ENCODE data around the gene XYLT2. TPM values are rescaled to one million over a fixed set of nuclear protein-coding genes. Genes with fewer than 3 reads are reported as not detected.

The XYLT2 gene
- total and polyA plus RNA-seq, 2 of the 13 experiments (the other 11 are each of a cell fraction or from before 2014, with no cell fraction given), result 17.0 to 22.1 TPM

GRCh38 chr17:50361561-50362480 is 15.9 kb downstream of the XYLT2 start (continued):
- TF ChIP-seq ZNF512 (CRISPR knock-in tag; IDR thresholded peaks at IDR 0.05), result no peak
- no peak; the same call in 1 of the 2 replicates for TF ChIP-seq SP4 (CRISPR knock-in tag; IDR thresholded peaks at IDR 0.05)
- 0 out of 2 replicates have a peak, but pooled peaks have one; percentile 28 for TF ChIP-seq HDAC2 (CRISPR knock-in tag; IDR thresholded peaks at IDR 0.05)
- TF ChIP-seq ZUFSP (CRISPR knock-in tag; IDR thresholded peaks at IDR 0.05; ENCODE audit: borderline replicate concordance), result no peak
- TF ChIP-seq PLRG1 (conservative IDR thresholded peaks at IDR 0.05), result no peak
- TF ChIP-seq NR1H2 (CRISPR knock-in tag; IDR thresholded peaks at IDR 0.05; ENCODE audit: borderline replicate concordance, low read depth), result no peak
- TF ChIP-seq ZEB1 (IDR thresholded peaks at IDR 0.05; ENCODE audit: insufficient replicate concordance, low read depth), result no peak
- no peak for TF ChIP-seq SP140L (CRISPR knock-in tag; IDR thresholded peaks at IDR 0.05; ENCODE audit: borderline replicate concordance)
- TF ChIP-seq ZNF672 (CRISPR knock-in tag; IDR thresholded peaks at IDR 0.05), result no peak
- no peak for TF ChIP-seq DNMT3B (CRISPR knock-in tag; conservative IDR thresholded peaks at IDR 0.05)
- TF ChIP-seq, protein P1, sequence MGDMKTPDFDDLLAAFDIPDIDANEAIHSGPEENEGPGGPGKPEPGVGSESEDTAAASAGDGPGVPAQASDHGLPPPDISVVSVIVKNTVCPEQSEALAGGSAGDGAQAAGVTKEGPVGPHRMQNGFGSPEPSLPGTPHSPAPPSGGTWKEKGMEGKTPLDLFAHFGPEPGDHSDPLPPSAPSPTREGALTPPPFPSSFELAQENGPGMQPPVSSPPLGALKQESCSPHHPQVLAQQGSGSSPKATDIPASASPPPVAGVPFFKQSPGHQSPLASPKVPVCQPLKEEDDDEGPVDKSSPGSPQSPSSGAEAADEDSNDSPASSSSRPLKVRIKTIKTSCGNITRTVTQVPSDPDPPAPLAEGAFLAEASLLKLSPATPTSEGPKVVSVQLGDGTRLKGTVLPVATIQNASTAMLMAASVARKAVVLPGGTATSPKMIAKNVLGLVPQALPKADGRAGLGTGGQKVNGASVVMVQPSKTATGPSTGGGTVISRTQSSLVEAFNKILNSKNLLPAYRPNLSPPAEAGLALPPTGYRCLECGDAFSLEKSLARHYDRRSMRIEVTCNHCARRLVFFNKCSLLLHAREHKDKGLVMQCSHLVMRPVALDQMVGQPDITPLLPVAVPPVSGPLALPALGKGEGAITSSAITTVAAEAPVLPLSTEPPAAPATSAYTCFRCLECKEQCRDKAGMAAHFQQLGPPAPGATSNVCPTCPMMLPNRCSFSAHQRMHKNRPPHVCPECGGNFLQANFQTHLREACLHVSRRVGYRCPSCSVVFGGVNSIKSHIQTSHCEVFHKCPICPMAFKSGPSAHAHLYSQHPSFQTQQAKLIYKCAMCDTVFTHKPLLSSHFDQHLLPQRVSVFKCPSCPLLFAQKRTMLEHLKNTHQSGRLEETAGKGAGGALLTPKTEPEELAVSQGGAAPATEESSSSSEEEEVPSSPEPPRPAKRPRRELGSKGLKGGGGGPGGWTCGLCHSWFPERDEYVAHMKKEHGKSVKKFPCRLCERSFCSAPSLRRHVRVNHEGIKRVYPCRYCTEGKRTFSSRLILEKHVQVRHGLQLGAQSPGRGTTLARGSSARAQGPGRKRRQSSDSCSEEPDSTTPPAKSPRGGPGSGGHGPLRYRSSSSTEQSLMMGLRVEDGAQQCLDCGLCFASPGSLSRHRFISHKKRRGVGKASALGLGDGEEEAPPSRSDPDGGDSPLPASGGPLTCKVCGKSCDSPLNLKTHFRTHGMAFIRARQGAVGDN (CRISPR knock-in tag; IDR thresholded peaks at IDR 0.05), result peak; percentile 37
- no peak for TF ChIP-seq GZF1 (CRISPR knock-in tag; IDR thresholded peaks at IDR 0.05)
- TF ChIP-seq ZNF329 (CRISPR knock-in tag; IDR thresholded peaks at IDR 0.05; ENCODE audit: low read depth), result no peak
- no peak for TF ChIP-seq ARID2 (CRISPR knock-in tag; IDR thresholded peaks at IDR 0.05; ENCODE audit: borderline replicate concordance)
- TF ChIP-seq FOXC1 (CRISPR knock-in tag; IDR thresholded peaks at IDR 0.05; ENCODE audit: borderline replicate concordance), result peak; percentile 69; the same call in 1 of the 2 replicates
- TF ChIP-seq, protein P2, sequence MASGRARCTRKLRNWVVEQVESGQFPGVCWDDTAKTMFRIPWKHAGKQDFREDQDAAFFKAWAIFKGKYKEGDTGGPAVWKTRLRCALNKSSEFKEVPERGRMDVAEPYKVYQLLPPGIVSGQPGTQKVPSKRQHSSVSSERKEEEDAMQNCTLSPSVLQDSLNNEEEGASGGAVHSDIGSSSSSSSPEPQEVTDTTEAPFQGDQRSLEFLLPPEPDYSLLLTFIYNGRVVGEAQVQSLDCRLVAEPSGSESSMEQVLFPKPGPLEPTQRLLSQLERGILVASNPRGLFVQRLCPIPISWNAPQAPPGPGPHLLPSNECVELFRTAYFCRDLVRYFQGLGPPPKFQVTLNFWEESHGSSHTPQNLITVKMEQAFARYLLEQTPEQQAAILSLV (CRISPR knock-in tag; IDR thresholded peaks at IDR 0.05; ENCODE audit: borderline replicate concordance), result peak; percentile 33; the same call in 1 of the 2 replicates
- TF ChIP-seq KLF15 (CRISPR knock-in tag; IDR thresholded peaks at IDR 0.05; ENCODE audit: borderline replicate concordance), result no peak
- no peak for TF ChIP-seq SMARCC2 (IDR thresholded peaks at IDR 0.05)
- TF ChIP-seq, protein P3, sequence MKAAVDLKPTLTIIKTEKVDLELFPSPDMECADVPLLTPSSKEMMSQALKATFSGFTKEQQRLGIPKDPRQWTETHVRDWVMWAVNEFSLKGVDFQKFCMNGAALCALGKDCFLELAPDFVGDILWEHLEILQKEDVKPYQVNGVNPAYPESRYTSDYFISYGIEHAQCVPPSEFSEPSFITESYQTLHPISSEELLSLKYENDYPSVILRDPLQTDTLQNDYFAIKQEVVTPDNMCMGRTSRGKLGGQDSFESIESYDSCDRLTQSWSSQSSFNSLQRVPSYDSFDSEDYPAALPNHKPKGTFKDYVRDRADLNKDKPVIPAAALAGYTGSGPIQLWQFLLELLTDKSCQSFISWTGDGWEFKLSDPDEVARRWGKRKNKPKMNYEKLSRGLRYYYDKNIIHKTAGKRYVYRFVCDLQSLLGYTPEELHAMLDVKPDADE (CRISPR knock-in tag; IDR thresholded peaks at IDR 0.05), result no peak

Data from HepG2 (cell line).